Stromal cell of bone marrow (primary cell): ENCODE results near the gene KIAA1614.

Experiments
- DNase-seq: peaks from one replicate; pipeline ENCODE4 v3.0.0-alpha.2; 2012; ENCODE audit warnings: low read depth

KIAA1614 gene

GRCh38 chr1:180907313-180908055 is 5.2 kb upstream of the KIAA1614 start:
- no peak for DNase-seq

GRCh38 chr1:180908074-180908765 is 4.5 kb upstream of the KIAA1614 start:
- DNase-seq: no peak

DNA sequence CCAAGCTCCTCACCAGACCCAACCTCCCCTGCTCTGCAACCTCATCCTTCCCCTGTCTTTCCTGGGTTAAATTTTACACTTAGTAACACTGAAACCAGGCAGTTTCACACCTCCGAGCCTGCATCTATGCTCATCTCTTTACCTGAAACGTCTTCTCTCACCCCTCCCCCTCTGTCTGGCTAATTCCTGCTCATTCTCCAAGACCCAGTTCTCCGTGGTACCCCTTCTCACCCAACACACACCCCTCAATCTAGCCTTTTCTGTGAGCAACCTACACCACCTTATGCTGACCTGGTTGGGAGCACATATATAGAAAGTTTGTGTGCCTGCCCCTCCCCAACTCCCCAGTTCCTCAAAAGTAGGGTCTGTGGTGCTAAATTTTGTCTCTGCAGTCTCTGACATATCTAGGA is 3.7 kb upstream of the KIAA1614 start:
- no peak for DNase-seq

GRCh38 chr1:180909462-180909976 is 3.2 kb upstream of the KIAA1614 start:
- DNase-seq: no peak

- DNase-seq: no peak
Observed at GRCh38 chr1:180911640-180912191, 981 bp upstream of the KIAA1614 start.

DNA sequence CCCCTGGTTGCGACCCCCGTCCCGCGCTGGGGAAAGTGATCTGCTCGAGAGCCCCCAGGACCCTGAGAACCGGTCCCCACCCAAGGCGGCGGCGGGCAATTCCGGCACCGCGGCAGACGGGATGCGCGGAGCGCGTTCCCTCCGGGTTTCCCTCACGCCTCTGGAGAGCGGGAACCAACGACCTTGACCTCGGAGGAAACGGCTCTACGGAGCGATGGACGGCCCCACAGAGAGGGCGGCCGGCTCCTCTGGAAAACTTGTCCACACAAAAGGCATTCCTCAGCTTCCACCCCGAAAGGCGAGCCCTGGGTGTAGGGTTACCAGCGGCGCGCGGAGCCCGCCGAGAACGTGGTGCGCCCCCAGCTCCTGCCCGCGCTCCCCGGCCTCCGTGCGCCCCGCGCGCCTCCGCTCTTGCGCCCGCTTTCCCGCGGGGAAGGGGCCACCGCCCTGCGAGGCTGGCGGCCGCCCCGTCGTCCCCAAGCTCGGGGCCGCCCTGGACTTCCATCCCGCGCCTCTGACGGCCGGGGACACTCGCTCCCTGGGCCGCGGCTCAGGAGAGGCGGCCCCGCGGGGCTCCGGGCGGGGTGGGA is 391 bp upstream of the KIAA1614 start:
- no peak for DNase-seq

DNA sequence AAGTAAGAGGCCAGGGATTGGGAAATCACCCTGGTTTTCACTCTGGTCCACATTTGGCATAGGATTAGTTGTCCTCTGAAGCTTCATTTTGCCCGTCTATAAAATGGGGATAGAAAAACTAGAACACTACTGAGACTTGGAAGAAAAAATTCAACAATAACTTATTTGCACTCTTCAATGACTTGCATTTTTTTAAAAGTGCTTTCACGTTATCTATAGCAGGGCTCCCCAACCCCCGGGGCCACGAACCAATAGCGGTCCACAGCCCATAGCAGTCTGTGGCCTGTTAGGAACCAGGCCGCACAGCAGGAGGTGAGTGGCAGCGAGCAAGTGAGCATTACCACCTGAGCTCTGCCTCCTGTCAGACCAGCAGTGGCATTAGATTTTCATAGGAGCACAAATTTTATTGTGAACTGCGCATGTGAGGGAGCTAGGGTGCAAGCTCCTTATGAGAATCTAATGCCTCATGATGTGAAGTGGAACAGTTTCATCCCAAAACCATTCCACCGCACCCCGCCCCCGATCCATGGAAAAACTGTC is 2.8 kb downstream of the KIAA1614 start:
- no peak for DNase-seq

DNA sequence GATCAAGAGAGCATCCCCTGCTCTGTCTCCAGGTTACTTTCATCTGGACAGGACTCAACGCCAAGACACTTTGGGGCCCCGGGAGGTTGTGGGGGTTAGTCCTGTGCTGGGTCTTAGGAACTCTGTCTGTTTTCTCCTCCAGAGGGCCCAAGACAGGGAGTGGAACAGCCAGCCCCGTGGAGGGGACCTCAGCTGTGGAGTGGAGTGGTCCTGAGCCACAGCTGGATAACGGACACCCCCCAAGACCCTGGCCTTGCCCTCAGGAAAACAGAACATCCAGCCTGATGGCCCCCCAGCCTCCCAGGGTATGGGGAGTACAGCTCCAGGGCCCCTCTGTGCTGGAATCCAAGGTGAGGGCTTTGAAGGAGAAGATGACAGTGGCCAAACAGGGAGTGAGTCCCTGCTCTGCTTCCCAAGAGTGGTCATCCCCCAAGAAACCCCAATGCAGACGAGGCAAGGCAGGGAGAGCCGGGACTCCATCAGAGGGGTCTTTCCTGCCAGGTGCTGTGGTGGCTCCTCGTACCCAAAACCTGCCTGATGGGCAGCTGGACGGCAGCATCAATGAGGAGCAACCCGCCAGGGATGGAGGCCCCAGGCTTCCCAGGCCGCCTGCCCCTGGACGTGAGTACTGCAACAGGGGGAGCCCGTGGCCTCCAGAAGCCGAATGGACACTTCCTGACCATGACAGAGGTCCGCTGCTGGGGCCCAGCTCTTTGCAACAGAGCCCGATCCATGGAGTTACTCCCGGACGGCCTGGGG is 3.5 kb downstream of the KIAA1614 start:
- DNase-seq: no peak

GRCh38 chr1:180916771-180917170 is 4.1 kb downstream of the KIAA1614 start:
- DNase-seq: no peak

- peak; percentile 50 for DNase-seq
Observed at GRCh38 chr1:180917306-180918065, 4.8 kb downstream of the KIAA1614 start.

GRCh38 chr1:180918519-180918918 is 5.8 kb downstream of the KIAA1614 start:
- DNase-seq: no peak

DNA sequence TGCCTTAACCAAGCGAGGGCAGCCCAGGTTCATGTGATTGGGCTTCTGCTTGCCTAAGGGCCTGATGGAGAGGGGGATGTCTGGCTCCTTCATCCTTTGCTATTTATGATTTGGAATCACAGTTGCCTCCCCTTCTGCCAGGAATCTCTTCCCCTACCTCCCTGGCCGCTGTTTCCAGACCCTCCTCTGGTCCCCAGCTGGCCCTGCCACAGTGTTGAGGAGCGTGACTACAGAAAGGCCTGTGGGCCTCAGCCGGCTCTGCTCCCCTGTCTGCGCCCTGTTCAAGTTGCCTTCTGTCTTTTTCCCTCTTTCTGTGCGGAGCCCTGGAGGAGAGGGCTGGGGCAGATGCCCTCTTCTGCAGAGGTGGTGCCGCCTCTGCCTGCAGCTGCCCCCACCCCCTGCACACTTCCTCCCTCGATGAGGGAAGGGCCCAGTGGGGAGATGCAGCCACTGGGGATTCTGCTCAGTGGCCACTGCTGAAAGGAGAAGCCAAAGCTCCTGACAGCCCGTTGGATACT is 6.5 kb downstream of the KIAA1614 start:
- no peak for DNase-seq

DNA sequence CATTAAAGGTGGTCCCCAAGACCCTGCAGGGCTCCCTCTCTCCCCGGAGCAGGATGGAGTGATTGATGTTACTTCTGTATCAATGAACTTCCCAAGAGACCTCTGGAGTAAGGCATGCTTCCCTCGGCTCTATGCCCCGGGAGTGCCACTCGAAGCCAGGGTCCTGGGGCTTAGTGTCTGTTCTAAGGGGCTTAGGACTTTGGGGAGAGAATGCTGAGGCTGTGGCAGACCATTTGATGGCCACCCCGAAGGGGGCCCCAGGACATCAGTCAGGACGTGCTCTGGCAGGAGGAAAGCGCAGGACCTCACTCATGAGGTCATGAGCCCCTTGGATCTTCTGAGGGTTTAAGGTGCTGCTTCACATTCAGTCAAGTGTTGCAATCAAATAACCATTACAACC is 7.5 kb downstream of the KIAA1614 start:
- DNase-seq: no peak

DNA sequence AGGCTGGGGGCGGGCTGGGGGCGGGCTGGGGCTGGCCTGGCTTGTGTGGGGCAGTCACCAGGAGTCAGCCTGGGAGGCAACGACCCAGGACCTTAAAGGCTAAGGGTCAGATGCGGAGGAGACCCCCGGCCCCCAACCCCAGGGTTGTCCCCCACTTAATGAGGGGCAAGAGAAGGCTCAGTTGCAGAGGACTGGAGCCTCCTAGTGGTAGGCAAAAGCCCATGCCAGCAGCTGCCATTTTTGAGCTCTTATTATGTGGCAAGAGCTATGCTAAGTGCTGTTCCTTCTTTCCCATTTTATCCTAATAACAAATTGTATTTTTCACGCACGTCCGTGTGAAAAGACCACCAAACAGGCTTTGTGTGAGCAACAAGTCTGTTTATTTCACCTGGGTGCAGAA is 8.0 kb downstream of the KIAA1614 start:
- DNase-seq: no peak

DNA sequence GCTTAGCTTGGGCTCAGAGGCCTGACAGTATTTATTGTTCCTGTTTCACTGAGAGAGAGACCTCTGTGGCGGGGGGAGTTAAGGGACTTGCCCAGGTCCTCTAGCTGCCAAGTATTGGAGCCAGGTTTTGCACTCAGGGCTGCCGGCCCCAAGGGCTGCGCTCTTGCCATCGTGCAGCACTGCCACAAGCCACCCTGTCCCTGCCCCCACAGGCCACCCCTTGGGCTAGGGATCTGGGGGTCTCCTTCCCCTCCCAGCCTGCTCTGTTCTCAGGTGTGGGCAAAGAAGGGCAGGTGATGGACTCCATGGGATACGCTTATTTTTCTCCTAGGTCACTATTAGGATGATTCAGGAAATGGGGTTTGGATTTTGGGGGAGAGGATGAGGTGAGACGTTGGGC is 8.7 kb downstream of the KIAA1614 start:
- DNase-seq: no peak

DNA sequence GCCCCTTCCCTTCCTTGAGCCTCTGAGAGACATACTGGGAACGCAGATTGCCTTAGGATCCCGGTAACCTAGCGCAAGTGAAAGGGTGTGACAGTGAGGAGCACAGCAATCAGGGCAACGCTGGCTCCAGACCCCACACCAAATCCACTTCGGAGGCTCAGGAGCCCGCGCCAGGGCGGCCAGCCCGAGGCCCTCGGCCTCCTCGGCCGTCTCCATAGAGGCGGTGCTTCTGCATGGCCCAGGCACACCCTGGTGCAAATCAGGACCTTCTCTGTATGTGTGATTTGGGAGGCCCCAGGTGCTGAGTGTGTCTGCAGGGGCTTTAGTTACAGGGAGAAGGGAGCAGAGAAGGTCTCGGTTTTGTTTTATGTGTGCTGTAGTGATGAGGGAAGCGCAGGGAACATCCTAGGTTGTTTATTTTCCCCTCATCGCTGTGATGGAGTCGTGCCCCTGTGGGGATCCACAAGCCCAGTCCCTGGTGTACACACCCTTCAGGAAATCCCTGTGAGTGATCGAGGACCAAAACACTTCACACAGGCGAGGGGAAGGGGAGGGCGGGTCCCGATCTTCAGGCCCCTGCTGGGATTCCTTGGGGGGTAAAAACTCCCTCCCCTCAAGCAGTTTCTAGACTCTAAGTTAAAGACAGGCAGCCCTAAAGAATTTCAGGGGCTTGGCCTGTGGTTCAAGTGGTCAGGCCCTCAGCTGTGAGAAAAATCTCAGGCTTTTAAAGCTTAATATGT is 9.4 kb downstream of the KIAA1614 start:
- DNase-seq: no peak

DNA sequence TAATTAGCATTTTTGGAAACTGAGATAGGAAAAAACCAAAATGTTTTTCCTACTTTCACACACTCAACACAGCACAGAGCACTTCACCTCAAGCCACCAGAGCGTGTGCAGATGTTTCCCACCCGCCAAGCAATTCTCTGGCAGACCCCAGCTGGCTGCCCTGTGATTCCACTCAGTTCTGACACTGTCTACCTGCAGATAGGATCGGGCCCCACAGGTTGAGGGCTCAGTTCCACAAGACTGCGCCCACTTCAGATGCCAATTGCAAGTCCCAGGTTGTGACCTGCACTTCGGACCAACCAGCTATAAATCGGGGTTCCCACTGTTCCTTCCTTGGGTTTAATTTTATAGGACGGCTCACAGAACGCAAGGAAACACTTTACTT is 9.9 kb downstream of the KIAA1614 start:
- DNase-seq: no peak

GRCh38 chr1:180923021-180923841 is 10.5 kb downstream of the KIAA1614 start:
- DNase-seq: no peak

- no peak for DNase-seq
Observed at GRCh38 chr1:180923887-180924286, 11.2 kb downstream of the KIAA1614 start.
